Midbrain (tissue), 1 donor: ENCODE measurements around the gene MACF1.

Experiments
- DNase-seq: peaks from one replicate; lab custom pipeline; 2025; lab: John Stamatoyannopoulos, UW

The MACF1 gene

DNA sequence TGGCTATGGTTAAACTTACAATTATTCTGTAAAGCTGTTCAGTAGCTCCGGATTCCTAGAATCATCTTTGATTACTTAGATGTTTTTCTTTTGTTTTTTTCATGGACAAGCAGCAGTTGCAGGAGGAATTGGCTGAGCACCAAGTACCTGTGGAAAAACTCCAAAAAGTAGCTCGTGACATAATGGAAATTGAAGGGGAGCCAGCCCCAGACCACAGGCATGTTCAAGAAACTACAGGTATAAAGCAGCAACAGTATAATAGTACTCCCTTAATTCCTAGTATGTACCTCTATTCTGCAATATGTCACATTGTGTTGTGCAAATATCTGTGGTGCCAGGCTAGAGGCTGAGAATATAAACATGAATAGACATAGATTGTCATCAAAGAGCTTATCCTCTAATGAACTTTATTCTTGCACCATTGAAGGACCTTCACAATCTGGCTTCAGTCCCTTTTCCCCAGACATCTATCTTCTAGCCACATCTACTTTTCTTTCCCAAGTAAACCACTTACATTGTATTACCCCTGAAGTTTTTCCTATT, 154.6 kb downstream of the MACF1 start:
- no peak for DNase-seq

DNA sequence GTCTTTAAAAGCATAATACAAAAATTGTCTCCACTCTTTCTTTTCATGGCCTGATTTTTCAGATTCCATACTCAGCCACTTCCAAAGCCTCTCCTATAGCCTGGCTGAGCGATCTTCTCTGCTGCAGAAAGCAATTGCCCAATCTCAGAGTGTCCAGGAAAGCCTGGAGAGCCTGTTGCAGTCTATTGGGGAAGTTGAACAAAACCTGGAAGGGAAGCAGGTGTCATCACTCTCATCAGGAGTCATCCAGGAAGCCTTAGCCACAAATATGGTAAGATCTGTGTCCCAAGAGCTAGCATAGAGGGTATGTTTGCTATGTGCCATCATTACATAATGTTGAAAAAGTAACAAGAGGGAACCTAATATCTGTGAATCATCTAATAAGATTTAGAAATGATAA, 156.2 kb downstream of the MACF1 start:
- DNase-seq: no peak

DNA sequence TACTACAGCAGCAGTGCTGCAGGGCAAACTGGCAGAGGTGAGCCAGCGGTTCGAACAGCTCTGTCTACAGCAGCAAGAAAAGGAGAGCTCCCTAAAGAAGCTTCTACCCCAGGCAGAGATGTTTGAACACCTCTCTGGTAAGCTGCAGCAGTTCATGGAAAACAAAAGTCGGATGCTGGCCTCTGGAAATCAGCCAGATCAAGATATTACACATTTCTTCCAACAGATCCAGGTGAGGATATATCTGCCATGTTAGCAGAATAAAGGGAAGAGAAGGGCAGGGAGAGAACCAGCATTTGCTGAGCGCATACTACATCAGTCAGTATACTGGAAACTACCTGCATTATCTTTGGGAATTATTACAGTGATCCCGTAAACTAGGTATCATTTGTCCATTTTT, 157.0 kb downstream of the MACF1 start:
- no peak for DNase-seq

DNA sequence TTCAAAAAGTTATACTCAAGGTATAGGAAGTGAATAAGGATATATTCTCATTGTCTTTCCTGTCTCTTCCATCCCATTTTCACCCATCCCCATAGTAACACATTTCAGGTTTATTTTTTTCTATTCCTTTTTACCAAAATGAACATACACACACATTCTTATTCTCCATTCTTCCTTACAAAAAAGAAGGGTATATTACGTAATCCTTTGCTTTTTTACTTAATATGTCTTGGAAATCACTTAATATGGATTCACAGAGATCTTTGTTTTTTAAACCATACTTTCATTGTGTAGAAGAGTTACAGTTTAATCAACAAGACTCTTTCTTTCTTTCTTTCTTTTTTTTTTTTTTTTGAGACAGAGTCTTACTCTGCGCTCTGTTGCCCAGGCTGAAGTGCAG, 158.8 kb downstream of the MACF1 start:
- DNase-seq: no peak

DNA sequence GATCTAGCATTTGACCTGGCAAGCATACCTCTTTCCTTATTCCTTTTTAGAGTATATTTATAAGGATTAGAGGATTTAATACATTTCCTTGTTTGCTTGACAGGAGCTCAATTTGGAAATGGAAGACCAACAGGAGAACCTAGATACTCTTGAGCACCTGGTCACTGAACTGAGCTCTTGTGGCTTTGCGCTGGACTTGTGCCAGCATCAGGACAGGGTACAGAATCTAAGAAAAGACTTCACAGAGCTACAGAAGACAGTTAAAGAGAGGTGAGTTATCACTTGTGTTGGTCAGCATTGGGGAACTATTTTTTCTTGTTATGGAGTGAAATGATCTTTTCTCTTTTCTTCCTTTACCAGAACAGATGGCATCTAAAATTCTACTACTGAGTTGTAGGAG, 163.6 kb downstream of the MACF1 start:
- DNase-seq: no peak

DNA sequence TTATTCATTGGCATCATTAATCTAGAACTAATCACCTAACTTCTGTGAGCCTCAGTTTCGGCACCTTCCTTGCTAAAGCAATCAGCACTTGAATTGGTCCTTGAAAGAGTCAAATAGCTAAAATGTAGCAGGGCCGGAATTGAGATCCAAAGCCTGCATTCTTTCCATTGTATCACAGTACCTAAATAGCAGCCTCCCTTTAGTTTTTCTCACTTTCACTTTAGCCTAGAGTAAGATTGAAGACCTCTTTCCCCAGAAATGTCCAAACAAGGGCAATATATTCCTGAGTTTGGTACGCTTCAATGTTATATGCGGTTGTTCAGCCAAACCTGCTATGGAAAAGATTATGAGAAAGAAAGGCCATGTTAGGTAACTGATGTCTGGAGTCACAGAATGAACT, 165.1 kb downstream of the MACF1 start:
- DNase-seq: no peak

DNA sequence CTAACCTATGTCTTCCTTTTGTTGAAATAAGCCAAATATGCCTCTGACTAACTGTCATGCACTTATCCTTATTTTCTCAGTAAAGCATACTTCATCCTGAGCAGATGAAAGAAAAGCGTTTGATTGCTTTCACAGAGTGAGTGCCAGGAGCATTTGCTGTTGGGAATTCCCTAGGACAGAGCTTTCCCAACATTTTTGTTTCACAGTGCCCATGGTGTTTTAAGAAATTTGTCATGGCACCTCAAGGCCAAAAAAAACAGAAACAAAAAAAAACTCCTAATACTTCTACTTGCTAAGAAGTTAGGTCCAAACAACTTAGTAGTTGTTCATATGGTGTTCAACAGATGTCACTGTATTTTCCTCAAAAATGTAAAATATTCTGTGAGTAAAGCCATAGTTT, 166.1 kb downstream of the MACF1 start:
- DNase-seq: no peak

DNA sequence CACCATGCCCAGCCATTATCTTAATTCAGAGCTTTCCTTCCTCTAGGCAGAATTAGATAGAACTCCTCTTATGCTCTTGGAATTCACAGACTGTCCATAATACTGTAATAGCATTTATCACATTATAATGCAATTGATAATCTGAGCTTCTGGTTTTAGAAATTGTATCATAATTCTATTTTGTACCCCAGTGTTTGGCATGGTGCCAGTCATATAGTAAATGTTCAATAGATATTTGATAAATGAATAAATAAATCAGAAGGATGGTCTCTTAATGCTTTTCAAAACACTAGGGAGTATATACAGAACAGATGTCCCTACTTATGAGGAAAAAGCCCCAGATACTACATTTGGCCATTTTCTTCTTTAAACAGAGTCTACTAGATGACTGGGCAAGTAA, 167.6 kb downstream of the MACF1 start:
- DNase-seq: no peak

DNA sequence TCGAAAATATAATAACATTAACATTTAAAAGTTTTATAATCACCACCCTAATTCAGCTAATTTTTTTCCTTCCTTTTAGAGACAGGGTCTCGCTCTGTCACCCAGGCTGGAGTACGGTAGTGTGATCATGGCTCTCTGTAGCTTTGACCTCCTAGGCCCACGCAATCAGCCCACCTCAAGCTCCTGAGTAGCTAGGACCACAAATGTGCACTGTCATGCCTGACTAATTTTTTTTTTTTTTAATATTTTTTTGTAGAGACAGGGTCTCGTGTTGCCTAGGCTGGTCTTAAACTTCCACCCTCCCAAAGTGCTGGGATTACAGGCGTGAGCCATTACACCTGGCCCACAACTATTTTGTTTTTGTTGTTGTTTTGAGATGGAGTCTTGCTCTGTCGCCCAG, 172.2 kb downstream of the MACF1 start:
- no peak for DNase-seq

DNA sequence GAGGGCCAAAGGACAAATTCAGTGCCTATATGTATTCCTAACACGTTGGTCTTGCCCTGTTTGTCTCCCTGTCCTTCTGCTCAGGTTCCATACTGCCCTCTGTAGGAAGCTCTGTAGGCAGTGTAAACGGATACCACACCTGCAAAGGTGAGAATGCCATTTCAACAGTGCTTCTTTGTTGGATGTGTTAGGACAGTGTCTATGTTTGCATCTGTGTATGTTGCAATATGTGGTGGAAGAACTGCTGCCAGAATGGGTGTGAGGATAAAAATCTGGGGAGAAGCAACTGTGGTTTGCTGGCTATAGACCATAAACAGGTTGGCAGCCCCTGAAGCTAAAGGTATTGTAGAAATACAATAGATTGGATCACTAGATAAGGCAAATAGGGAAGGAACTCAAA, 173.9 kb downstream of the MACF1 start:
- no peak for DNase-seq

DNA sequence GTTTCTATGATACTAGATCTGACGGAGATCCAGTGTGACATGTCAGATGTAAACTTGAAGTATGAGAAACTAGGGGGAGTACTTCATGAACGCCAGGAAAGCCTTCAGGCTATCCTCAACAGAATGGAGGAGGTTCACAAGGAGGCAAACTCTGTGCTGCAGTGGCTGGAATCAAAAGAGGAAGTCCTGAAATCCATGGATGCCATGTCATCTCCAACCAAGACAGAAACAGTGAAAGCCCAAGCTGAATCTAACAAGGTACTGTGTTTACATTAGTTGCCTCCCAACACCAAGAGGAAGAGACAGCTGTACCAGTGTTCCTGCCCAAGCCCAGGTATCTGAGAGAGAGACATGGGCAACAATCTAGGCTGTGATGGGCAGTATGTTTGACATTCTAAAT, 174.7 kb downstream of the MACF1 start:
- no peak for DNase-seq

DNA sequence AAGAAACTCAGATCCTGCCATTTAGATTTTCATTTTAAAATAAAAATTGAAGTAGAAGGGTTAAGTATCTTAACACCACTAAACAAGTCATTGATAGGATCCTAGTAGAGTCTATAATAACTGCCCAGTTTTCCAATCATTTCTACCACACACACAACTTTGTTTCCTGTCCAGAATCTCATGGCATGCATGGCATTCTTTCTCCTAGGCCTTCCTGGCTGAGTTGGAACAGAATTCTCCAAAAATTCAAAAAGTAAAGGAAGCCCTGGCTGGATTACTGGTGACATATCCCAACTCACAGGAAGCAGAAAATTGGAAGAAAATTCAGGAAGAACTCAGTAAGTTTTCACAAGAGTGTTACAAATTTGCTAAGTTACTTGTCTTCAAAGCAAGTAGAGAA, 175.5 kb downstream of the MACF1 start:
- DNase-seq: no peak

DNA sequence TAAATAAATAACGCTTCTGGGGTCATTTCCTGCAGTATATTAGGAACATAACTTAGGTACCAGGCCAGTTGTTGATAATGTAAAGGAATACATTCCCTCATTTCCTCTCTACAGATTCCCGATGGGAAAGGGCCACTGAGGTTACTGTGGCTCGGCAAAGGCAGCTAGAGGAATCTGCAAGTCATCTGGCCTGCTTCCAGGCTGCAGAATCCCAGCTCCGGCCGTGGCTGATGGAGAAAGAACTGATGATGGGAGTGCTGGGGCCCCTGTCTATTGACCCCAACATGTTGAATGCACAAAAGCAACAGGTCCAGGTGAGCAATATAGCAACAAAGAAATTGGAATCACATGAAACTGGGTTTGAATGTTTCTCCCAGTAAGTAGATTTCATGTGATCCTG, 177.3 kb downstream of the MACF1 start:
- DNase-seq: no peak

DNA sequence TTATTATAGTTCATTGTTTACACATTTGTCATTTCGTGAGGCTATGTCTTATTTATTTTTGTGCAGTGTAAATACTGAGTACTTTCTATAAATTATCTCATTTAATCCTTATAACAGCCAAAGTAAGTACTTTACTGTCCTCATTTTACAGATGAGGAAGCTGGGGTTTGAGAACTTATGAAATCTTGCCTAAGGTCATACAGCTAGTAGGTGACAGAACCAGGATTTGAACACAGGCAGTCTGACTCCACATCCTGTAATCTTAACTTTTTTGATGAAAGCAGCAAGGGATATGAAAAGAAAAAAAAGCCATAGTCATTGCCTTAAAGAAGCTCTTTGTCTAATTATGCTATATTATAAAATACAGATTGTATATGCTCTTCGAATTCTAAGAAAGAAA, 179.8 kb downstream of the MACF1 start:
- no peak for DNase-seq

DNA sequence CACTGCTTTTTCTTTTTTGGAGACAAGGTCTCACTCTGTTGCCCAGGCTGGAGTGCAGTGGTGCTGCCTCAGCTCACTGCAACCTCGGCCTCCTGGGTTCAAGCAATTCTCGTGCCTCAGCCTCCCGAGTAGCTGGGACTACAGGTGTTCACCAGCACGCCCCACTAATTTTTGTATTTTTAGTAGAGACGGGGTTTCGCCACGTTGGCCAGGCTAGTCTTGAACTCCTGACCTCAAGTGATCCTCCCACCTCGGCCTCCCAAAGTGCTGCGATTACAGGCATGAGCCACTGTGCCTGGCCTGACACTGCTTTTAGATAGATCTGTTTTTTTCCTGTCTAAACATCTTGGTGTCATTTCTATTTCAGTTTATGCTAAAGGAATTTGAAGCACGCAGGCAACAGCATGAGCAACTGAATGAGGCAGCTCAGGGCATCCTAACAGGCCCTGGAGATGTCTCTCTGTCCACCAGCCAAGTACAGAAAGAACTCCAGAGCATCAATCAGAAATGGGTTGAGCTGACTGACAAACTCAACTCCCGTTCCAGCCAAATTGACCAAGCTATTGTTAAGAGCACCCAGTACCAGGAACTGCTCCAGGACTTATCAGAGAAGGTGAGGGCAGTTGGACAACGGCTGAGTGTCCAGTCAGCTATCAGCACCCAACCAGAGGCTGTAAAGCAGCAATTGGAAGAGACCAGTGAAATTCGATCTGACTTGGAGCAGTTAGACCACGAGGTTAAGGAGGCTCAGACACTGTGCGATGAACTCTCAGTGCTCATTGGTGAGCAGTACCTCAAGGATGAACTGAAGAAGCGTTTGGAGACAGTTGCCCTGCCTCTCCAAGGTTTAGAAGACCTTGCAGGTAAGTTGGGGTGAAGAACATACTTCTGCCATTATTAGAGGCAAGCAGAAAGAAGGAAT, 180.8 kb downstream of the MACF1 start:
- DNase-seq: no peak

DNA sequence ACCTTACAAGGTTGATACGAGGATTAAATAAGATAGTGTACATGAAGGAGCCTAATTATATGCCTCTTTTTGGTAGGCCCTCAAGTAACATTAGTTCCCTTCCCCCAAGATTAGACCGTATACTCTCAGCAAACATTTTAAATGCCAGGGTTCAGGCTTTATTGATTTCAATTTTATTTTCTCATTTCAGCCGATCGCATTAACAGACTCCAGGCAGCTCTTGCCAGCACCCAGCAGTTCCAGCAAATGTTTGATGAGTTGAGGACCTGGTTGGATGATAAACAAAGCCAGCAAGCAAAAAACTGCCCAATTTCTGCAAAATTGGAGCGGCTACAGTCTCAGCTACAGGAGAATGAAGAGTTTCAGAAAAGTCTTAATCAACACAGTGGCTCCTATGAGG, 182.5 kb downstream of the MACF1 start:
- DNase-seq: no peak

DNA sequence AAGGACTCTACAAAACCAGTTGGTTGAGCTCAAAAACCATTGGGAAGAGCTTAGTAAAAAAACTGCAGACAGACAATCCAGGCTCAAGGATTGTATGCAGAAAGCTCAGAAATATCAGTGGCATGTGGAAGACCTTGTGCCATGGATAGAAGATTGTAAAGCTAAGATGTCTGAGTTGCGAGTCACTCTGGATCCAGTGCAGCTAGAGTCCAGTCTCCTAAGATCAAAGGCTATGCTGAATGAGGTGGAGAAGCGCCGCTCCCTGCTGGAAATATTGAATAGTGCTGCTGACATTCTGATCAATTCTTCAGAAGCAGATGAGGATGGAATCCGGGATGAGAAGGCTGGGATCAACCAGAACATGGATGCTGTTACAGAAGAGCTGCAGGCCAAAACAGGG, 183.0 kb downstream of the MACF1 start:
- no peak for DNase-seq

DNA sequence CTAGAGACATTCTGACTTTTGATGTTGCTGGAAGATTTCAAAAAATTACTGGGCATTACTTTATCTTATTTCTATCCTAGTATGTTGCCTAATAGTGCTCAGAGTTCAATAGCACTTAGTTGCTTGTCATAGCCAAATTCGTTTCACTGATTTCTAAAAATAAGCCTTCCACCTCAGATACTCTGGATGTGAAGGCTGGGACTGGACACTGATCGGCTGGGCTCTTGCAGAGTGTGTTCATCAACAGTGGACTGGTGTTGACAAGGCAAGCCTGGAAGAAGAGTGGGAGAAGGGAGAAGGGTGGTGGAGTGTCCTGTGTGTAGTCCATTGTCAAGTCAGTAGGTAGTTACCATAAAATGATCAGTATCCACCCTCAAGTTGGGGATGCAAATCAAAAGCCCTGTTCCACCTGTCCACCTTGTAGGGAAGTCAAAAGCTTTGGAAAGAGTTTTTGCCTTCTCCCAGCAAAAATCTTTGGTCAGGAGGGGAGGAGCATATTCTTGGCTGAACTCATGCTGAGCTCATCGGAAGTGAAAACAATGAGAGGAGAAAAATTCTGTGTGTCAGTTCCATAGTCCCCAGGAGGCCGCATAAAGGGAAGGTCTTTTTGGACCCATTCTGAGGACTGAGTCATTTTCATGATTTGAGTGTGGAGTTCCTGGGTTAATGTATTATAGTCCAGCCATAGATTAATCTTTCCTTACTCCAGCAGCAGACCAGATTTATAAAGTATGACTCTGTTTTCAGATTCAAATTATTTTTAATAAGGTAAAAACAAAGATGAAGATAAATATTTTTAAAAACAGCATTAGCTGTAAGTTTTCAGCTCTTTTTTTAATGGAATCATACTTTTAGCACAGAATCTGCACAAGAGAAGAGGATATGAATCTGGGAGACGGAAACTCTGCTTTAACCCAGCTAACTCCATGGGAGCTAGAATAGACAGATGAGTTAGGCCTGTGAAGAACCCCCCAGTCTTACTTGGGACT, 187.5 kb downstream of the MACF1 start:
- peak; percentile 48 for DNase-seq

DNA sequence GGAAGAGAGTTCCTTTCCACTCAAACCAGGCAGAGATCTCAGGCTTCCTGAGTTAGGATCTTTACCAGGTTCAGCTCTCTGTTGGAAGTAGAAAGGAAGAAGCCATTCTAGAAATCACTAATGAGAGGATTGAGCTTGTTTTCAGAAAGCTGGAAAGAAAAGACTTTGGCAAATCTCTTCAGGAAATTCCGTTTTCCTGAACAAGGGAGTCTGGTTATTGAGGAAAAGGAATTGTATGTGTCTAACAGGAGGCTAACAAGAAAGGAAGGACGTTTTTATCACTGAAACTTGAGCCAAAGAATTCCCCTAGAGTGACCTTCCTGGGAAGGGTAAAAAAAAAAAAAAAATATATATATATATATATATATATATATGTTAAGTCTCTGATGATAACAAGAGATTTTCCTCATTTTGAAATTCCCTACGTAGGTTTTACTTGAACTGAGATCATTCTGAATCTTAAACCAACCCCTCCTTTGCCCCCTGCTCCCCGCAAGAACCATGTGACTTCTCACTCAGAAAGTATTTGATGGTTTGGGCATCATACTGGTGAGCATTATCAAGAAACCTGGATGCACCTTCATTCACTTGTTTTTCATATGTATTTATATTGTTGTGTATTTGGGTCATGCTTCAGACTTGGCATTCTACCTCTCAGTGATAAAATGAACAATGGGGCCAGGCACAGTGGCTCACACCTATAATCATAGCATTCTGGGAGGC, 188.5 kb downstream of the MACF1 start:
- DNase-seq: no peak

DNA sequence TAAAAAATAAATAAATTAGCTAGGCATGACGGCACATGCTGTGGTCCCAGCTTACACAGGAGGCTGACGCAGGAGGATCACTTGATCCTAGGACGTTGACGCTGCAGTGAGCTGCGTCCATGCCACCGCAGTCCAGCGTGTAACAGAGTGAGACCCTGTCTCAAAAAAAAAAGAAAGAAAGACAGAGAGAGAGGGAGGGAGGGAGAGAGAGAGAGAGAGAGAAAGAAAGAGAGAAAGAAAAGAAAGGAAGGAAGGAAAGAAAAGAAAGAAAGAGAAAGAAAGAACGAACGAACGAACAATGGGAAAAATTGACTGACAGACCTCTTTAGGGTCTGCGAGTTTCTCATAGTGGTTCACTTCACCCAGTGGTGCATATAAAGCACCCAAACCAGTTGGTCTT, 189.2 kb downstream of the MACF1 start:
- DNase-seq: no peak

DNA sequence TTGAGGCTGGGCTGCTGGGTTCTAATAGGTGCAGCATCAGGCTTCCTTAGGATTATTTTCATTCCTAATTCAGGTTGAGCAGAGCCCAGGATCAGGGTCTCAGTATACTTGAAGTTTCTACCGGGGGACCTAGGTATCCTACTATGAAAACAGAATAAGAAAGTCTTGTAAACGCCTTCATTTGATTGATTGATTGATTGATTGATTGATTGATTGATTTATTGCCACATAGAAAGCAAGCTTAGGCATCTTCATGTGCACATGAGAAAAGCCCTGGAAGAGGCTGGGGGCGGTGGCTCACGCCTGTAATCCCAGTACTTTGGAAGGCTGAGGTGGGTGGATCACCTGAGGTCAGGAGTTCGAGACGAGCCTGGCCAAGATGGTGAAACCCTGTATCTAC, 189.6 kb downstream of the MACF1 start:
- DNase-seq: no peak

DNA sequence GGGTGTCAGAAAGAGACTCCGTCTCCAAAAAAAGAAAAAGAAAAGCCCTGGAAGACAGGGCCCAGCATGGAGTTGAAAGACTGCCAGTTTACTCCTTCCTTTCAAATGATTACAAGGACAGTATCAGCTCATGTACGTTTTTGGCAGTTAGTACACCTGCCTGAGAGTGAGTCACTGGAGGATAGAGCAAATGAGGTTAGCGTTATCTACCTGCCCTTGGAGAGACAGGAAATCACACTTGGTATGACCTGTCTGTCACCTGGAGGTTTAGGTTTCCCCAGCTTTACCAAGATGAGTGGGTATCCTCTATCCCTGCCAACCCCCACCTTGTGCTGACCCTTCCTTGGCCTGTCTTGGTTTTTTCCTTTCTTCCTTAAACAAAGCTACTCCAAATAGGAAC, 190.1 kb downstream of the MACF1 start:
- DNase-seq: no peak
